Breast epithelium (tissue), 3 donors: ENCODE measurements around the gene ABL2.

Source experiments
- POLR2A ChIP-seq: fragments of 450-650 bp; IDR thresholded peaks from one replicate; pipeline ENCODE4 v1.6.1; 2016; ENCODE audit warnings: antibody characterized with exemption, mild to moderate bottlenecking, moderate library complexity
- POLR2AphosphoS5 ChIP-seq, 3 donors: sonication (generic); formaldehyde crosslinking; IDR thresholded peaks; one replicate each; pipeline ENCODE4 v1.6.1; 2017; ENCODE audit warnings: antibody characterized with exemption in 3 of 3
- TF ChIP-seq, protein P1 (sequence below), 3 donors: fragments of 450-650 bp; IDR thresholded peaks; one replicate each; pipeline ENCODE4 v1.5.1; 2016 to 2017; ENCODE audit warnings: antibody characterized with exemption in 3 of 3, mild to moderate bottlenecking in 3 of 3, moderate library complexity in 3 of 3

- no peak for TF ChIP-seq POLR2A
- no peak for TF ChIP-seq POLR2AphosphoS5 (IDR thresholded peaks at IDR 0.05)
- TF ChIP-seq, protein P1, sequence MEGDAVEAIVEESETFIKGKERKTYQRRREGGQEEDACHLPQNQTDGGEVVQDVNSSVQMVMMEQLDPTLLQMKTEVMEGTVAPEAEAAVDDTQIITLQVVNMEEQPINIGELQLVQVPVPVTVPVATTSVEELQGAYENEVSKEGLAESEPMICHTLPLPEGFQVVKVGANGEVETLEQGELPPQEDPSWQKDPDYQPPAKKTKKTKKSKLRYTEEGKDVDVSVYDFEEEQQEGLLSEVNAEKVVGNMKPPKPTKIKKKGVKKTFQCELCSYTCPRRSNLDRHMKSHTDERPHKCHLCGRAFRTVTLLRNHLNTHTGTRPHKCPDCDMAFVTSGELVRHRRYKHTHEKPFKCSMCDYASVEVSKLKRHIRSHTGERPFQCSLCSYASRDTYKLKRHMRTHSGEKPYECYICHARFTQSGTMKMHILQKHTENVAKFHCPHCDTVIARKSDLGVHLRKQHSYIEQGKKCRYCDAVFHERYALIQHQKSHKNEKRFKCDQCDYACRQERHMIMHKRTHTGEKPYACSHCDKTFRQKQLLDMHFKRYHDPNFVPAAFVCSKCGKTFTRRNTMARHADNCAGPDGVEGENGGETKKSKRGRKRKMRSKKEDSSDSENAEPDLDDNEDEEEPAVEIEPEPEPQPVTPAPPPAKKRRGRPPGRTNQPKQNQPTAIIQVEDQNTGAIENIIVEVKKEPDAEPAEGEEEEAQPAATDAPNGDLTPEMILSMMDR (IDR thresholded peaks at IDR 0.05): no peak
Observed at GRCh38 chr1:179190861-179191260, 38.6 kb downstream of the ABL2 start.
